ENCODE measurements around the gene YARS2.

GRCh38 chr12:32708926-32709325 is 46.8 kb downstream of the YARS2 start:
- no peak for TF ChIP-seq CTCF (IDR thresholded peaks at IDR 0.05; ENCODE audit: low read length)
- no peak for TF ChIP-seq EZH2 (optimal IDR thresholded peaks at IDR 0.05; ENCODE audit: low read depth, low read length)
- TF ChIP-seq EZH2phosphoT487 (IDR thresholded peaks at IDR 0.05; ENCODE audit: low read length) = no peak

Data from MM.1S (cell line).